Breast epithelium (tissue), 3 donors: ENCODE measurements around the gene KLHL11.

ENCODE experiments used
- CTCF ChIP-seq, 3 donors: fragments of 450-650 bp; IDR thresholded peaks; one replicate each; pipeline ENCODE4 v1.5.1; 2016 to 2017; ENCODE audit warnings: antibody characterized with exemption in 3 of 3, mild to moderate bottlenecking in 3 of 3, moderate library complexity in 3 of 3
- POLR2A ChIP-seq: fragments of 450-650 bp; IDR thresholded peaks from one replicate; pipeline ENCODE4 v1.6.1; 2016; ENCODE audit warnings: antibody characterized with exemption, mild to moderate bottlenecking, moderate library complexity
- POLR2AphosphoS5 ChIP-seq, 3 donors: sonication (generic); formaldehyde crosslinking; IDR thresholded peaks; one replicate each; pipeline ENCODE4 v1.6.1; 2017; ENCODE audit warnings: antibody characterized with exemption in 3 of 3

GRCh38 chr17:41824086-41824485, 41.1 kb downstream of the KLHL11 start:
- TF ChIP-seq POLR2A = no peak
- no peak for TF ChIP-seq POLR2AphosphoS5 (IDR thresholded peaks at IDR 0.05)
- TF ChIP-seq CTCF (IDR thresholded peaks at IDR 0.05) = no peak
